Measurements from ENCODE around the gene HAO2. TPM values are rescaled to one million over a fixed set of nuclear protein-coding genes. Genes with fewer than 3 reads are reported as not detected.
A peak's percentile ranks its signal among the peaks of the same experiment; 100 is the strongest.

Gene HAO2
- total and polyA plus RNA-seq, 4 donors: not detected

GRCh38 chr1:119431836-119432235 is 63.3 kb downstream of the HAO2 start:
- TF ChIP-seq CTCF (IDR thresholded peaks at IDR 0.05; ENCODE audit: control extremely low read depth, extremely low read depth): no peak
- WGBS, 2 donors: 71 to 73% methylated on average over 3 of the region's 3 CpGs
- no peak overlapping the region for H3K4me3 ChIP-seq
- no peak overlapping the region for H3K27ac ChIP-seq (ENCODE audit: low read depth in 1 of 2, low read length in 1 of 2)
- ATAC-seq (ENCODE audit: insufficient read depth, low FRiP score) (no peak), DNase-seq (no peak)
- no peaks in the 10 kb centered on the region for H3K27me3 ChIP-seq (ENCODE audit: control insufficient read depth in 3 of 3, insufficient read depth in 3 of 3, low read length in 2 of 3)
- H3K9ac ChIP-seq (ENCODE audit: insufficient read depth in 1 of 2, low read length in 2 of 2): no peak overlapping the region
- peaks cover 0 to 2% (median 0%) of the 10 kb centered on the region in 4 donors for H3K9me3 ChIP-seq (ENCODE audit: control insufficient read depth in 4 of 4, insufficient read depth in 3 of 4, low read length in 3 of 4)
- H3K36me3 ChIP-seq (ENCODE audit: control insufficient read depth in 4 of 4, insufficient read depth in 4 of 4, low read length in 4 of 4): no peaks in the 10 kb centered on the region
- no peaks in the 10 kb centered on the region for H3K4me1 ChIP-seq (ENCODE audit: control insufficient read depth in 5 of 5, insufficient read depth in 5 of 5, low read length in 5 of 5)

- Histone ChIP-seq H3K36me3 (ENCODE audit: control insufficient read depth in 4 of 4, insufficient read depth in 4 of 4, low read length in 4 of 4) (no peaks in the 10 kb centered on the region), H3K9me3 (ENCODE audit: control insufficient read depth in 4 of 4, insufficient read depth in 3 of 4, low read length in 3 of 4) (peaks cover 0 to 2% (median 0%) of the 10 kb centered on the region in 4 donors), H3K4me1 (ENCODE audit: control insufficient read depth in 5 of 5, insufficient read depth in 5 of 5, low read length in 5 of 5) (no peaks in the 10 kb centered on the region), H3K9ac (ENCODE audit: insufficient read depth in 1 of 2, low read length in 2 of 2) (no peak overlapping the region), H3K4me3 (no peak overlapping the region), H3K27me3 (ENCODE audit: control insufficient read depth in 3 of 3, insufficient read depth in 3 of 3, low read length in 2 of 3) (no peaks in the 10 kb centered on the region), H3K27ac (ENCODE audit: low read depth in 1 of 2, low read length in 1 of 2) (no peak overlapping the region)
- WGBS, 2 donors: 83 to 87% methylated on average over 3 of the region's 3 CpGs
- no peak for ATAC-seq (ENCODE audit: insufficient read depth, low FRiP score)
- TF ChIP-seq CTCF (IDR thresholded peaks at IDR 0.05; ENCODE audit: control extremely low read depth, extremely low read depth): no peak
- DNase-seq: no peak
These were observed 66.5 kb downstream of the HAO2 start for GRCh38 chr1:119435052-119435451.

- Histone ChIP-seq H3K27me3 (ENCODE audit: control insufficient read depth in 3 of 3, insufficient read depth in 3 of 3, low read length in 2 of 3) (no peaks in the 10 kb centered on the region), H3K9ac (ENCODE audit: insufficient read depth in 1 of 2, low read length in 2 of 2) (no peak overlapping the region), H3K27ac (ENCODE audit: low read depth in 1 of 2, low read length in 1 of 2) (no peak overlapping the region), H3K4me1 (ENCODE audit: control insufficient read depth in 5 of 5, insufficient read depth in 5 of 5, low read length in 5 of 5) (peaks cover 0 to 3% (median 0%) of the 10 kb centered on the region in 5 donors), H3K9me3 (ENCODE audit: control insufficient read depth in 4 of 4, insufficient read depth in 3 of 4, low read length in 3 of 4) (peaks cover 0 to 2% (median 0%) of the 10 kb centered on the region in 4 donors), H3K36me3 (ENCODE audit: control insufficient read depth in 4 of 4, insufficient read depth in 4 of 4, low read length in 4 of 4) (no peaks in the 10 kb centered on the region), H3K4me3 (no peak overlapping the region)
- no peak for DNase-seq
- no peak for ATAC-seq (ENCODE audit: insufficient read depth, low FRiP score)
- WGBS, 2 donors: 49 to 65% methylated on average over 2 of the region's 2 CpGs
- TF ChIP-seq CTCF (IDR thresholded peaks at IDR 0.05; ENCODE audit: control extremely low read depth, extremely low read depth): no peak
These were observed 70.2 kb downstream of the HAO2 start for GRCh38 chr1:119438761-119439160.

GRCh38 chr1:119440721-119441307 is 72.2 kb downstream of the HAO2 start:
- 61 to 62% methylated on average over 8 of the region's 8 CpGs for whole genome bisulfite sequencing, 2 donors
- Histone ChIP-seq H3K4me1 (ENCODE audit: control insufficient read depth in 5 of 5, insufficient read depth in 5 of 5, low read length in 5 of 5) (peaks cover 0 to 3% (median 0%) of the 10 kb centered on the region in 5 donors), H3K9ac (ENCODE audit: insufficient read depth in 1 of 2, low read length in 2 of 2) (no peak overlapping the region), H3K27me3 (ENCODE audit: control insufficient read depth in 3 of 3, insufficient read depth in 3 of 3, low read length in 2 of 3) (no peaks in the 10 kb centered on the region), H3K4me3 (no peak overlapping the region), H3K27ac (ENCODE audit: low read depth in 1 of 2, low read length in 1 of 2) (no peak overlapping the region), H3K36me3 (ENCODE audit: control insufficient read depth in 4 of 4, insufficient read depth in 4 of 4, low read length in 4 of 4) (no peaks in the 10 kb centered on the region), H3K9me3 (ENCODE audit: control insufficient read depth in 4 of 4, insufficient read depth in 3 of 4, low read length in 3 of 4) (peaks cover 0 to 2% (median 0%) of the 10 kb centered on the region in 4 donors)
- DNase-seq (peak in 2 of 3 donors; percentile 14 to 30), ATAC-seq (ENCODE audit: insufficient read depth, low FRiP score) (no peak)
- TF ChIP-seq CTCF (IDR thresholded peaks at IDR 0.05; ENCODE audit: control extremely low read depth, extremely low read depth): no peak
